Neural cell (in vitro differentiated cells): Measurements from ENCODE around the gene SNX32.

Source experiments
- CTCF ChIP-seq: fragments of 450-650 bp; IDR thresholded peaks from 2 replicates; pipeline ENCODE4 v1.5.1; 2014; ENCODE audit warnings: antibody characterized with exemption, mild to moderate bottlenecking, moderate library complexity; ENCODE audit not compliant: poor library complexity, severe bottlenecking
- POLR2AphosphoS5 ChIP-seq: IDR thresholded peaks from 2 replicates; pipeline ENCODE4 v1.6.1; 2012
- TF ChIP-seq, protein P1 (sequence below): IDR thresholded peaks from 2 replicates; pipeline ENCODE4 v1.6.1; 2012; ENCODE audit warnings: borderline replicate concordance

- TF ChIP-seq POLR2AphosphoS5: no peak
- TF ChIP-seq CTCF: no peak
- TF ChIP-seq, protein P1, sequence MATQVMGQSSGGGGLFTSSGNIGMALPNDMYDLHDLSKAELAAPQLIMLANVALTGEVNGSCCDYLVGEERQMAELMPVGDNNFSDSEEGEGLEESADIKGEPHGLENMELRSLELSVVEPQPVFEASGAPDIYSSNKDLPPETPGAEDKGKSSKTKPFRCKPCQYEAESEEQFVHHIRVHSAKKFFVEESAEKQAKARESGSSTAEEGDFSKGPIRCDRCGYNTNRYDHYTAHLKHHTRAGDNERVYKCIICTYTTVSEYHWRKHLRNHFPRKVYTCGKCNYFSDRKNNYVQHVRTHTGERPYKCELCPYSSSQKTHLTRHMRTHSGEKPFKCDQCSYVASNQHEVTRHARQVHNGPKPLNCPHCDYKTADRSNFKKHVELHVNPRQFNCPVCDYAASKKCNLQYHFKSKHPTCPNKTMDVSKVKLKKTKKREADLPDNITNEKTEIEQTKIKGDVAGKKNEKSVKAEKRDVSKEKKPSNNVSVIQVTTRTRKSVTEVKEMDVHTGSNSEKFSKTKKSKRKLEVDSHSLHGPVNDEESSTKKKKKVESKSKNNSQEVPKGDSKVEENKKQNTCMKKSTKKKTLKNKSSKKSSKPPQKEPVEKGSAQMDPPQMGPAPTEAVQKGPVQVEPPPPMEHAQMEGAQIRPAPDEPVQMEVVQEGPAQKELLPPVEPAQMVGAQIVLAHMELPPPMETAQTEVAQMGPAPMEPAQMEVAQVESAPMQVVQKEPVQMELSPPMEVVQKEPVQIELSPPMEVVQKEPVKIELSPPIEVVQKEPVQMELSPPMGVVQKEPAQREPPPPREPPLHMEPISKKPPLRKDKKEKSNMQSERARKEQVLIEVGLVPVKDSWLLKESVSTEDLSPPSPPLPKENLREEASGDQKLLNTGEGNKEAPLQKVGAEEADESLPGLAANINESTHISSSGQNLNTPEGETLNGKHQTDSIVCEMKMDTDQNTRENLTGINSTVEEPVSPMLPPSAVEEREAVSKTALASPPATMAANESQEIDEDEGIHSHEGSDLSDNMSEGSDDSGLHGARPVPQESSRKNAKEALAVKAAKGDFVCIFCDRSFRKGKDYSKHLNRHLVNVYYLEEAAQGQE: no peak
These were observed 66.5 kb downstream of the SNX32 start, which contains the start of gene FOSL1 for GRCh38 chr11:65900125-65900898.
